ENCODE measurements around the gene IKBKG. TPM values are rescaled to one million over a fixed set of nuclear protein-coding genes. Genes with fewer than 3 reads are reported as not detected.
A peak's percentile ranks its signal among the peaks of the same experiment; 100 is the strongest.
"Not testable (repeated sequence)": the region's sequence is repeated elsewhere in the genome, so short reads cannot be mapped to it uniquely, and the experiment has no call there.

The IKBKG gene, protein sequence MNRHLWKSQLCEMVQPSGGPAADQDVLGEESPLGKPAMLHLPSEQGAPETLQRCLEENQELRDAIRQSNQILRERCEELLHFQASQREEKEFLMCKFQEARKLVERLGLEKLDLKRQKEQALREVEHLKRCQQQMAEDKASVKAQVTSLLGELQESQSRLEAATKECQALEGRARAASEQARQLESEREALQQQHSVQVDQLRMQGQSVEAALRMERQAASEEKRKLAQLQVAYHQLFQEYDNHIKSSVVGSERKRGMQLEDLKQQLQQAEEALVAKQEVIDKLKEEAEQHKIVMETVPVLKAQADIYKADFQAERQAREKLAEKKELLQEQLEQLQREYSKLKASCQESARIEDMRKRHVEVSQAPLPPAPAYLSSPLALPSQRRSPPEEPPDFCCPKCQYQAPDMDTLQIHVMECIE
- total RNA-seq = 1 to 10 TPM; 7.2 to 9.0 TPM

GRCh38 chrX:154547245-154548027 is at the start of gene IKBKG:
TSS of gene IKBKG (plus strand) at chrX:154547620. CDS start at chrX:154552003, 4,383 bp downstream.
- Histone ChIP-seq H3K27ac (peak within 1 kb of the TSS; percentile 84 to 89), H3K4me3 (peak within 1 kb of the TSS; percentile 62 to 66), H3K4me1 (peaks cover 0 to 27% of the 10 kb centered on the region in 2 donors), H3K36me3 (no peaks in the 10 kb centered on the region), H3K27me3 (no peaks in the 10 kb centered on the region), H3K9me3 (no peaks in the 10 kb centered on the region)
- peak; percentile 89 for DNase-seq (ENCODE audit: low spot score)
- no peak for TF ChIP-seq CTCF (IDR thresholded peaks at IDR 0.05)

GRCh38 chrX:154501423-154501822 is 46.0 kb upstream of the IKBKG start:
- not testable (repeated sequence) for H3K4me1 ChIP-seq; H3K9me3 ChIP-seq; H3K36me3 ChIP-seq; H3K27ac ChIP-seq; H3K27me3 ChIP-seq; H3K4me3 ChIP-seq; DNase-seq (ENCODE audit: low spot score)

DNA sequence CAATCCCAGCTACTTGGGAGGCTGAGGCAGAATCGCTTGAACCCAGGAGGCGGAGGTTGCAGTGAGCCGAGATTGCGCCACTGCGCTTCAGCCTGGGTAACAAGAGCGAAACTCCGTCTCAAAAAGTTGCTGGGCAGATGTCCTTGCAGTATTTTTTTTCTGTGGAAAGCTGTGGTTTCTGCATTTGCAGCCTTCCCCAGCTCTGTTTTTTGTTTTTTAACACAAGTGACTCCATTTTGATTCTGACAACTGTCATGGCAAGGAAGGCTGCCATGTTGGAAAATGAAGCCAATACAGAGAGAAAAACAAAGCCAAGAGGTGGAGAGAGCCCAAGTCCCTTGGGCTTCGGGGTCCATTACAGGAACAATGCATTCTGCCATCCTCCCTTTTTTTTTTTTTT is 45.3 kb upstream of the IKBKG start:
- no peaks in the 10 kb centered on the region for H3K27me3 ChIP-seq
- H3K9me3 ChIP-seq = no peaks in the 10 kb centered on the region
- H3K4me3 ChIP-seq = no peak overlapping the region
- no peak for DNase-seq (ENCODE audit: low spot score)
- peaks cover 6% of the 10 kb centered on the region for H3K36me3 ChIP-seq
- no peak for TF ChIP-seq CTCF (IDR thresholded peaks at IDR 0.05)
- H3K4me1 ChIP-seq = no peaks in the 10 kb centered on the region
- H3K27ac ChIP-seq = no peak overlapping the region

DNA sequence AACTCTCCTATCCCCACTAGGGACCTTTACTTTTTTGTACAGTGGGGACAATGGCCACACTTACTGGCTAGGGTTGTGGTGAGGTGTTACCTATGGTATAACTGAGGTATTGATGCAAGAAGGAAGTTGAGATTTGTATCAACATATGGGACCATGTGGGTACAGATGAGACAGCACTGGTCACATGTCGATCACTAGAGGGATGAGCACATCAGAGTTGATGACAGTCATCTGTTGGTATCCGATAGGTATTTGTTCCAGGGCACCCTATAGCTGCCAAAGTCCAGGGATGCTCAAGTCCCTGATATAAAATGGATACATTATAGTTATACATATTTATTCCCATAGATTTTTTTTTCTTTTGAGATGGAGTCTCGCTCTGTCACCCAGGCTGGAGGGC is 44.4 kb upstream of the IKBKG start:
- no peaks in the 10 kb centered on the region for H3K9me3 ChIP-seq
- H3K27me3 ChIP-seq = no peaks in the 10 kb centered on the region
- H3K27ac ChIP-seq = no peak overlapping the region
- no peak for DNase-seq (ENCODE audit: low spot score)
- peaks cover 14% of the 10 kb centered on the region for H3K36me3 ChIP-seq
- no peaks in the 10 kb centered on the region for H3K4me1 ChIP-seq
- TF ChIP-seq CTCF (IDR thresholded peaks at IDR 0.05) = no peak
- H3K4me3 ChIP-seq = no peak overlapping the region

- Histone ChIP-seq H3K9me3 (no peaks in the 10 kb centered on the region), H3K27me3 (no peaks in the 10 kb centered on the region), H3K4me3 (no peak overlapping the region), H3K27ac (no peak overlapping the region), H3K4me1 (no peaks in the 10 kb centered on the region), H3K36me3 (peaks cover 30% of the 10 kb centered on the region)
- DNase-seq (ENCODE audit: low spot score) = no peak
- TF ChIP-seq CTCF (IDR thresholded peaks at IDR 0.05) = no peak
Measured at GRCh38 chrX:154505734-154506133, 41.7 kb upstream of the IKBKG start.

Measured in right atrium auricular region (tissue), 2 donors.